GM21515 (cell line): Measurements from ENCODE around the gene RPP25.
"Not testable (repeated sequence)": the region's sequence is repeated elsewhere in the genome, so short reads cannot be mapped to it uniquely, and the experiment has no call there.

Experiments used
- ATAC-seq: cut with Tn5 transposase; IDR thresholded peaks from one replicate; pipeline ENCODE4 v1.9.1; 2021; ENCODE audit not compliant: unreplicated experiment

The RPP25 gene

GRCh38 chr15:74963213-74963612 is 6.6 kb upstream of the RPP25 start:
- ATAC-seq = no peak

- ATAC-seq = no peak
Measured at GRCh38 chr15:74962671-74963070, 6.1 kb upstream of the RPP25 start.

GRCh38 chr15:74962219-74962618 is 5.6 kb upstream of the RPP25 start:
- ATAC-seq = no peak

- ATAC-seq = no peak
Measured at GRCh38 chr15:74961616-74962015, 5.0 kb upstream of the RPP25 start.

- no peak for ATAC-seq
Measured at GRCh38 chr15:74960995-74961588, 4.5 kb upstream of the RPP25 start.

GRCh38 chr15:74960286-74960685 is 3.7 kb upstream of the RPP25 start:
- ATAC-seq = no peak

GRCh38 chr15:74959586-74959939 is 3.0 kb upstream of the RPP25 start:
- no peak for ATAC-seq

GRCh38 chr15:74958908-74959585 is 2.5 kb upstream of the RPP25 start:
- ATAC-seq = no peak

- ATAC-seq = no peak
Measured at GRCh38 chr15:74958320-74958907, 1.8 kb upstream of the RPP25 start.

- ATAC-seq = no peak
Measured at GRCh38 chr15:74957476-74958035, 984 bp upstream of the RPP25 start.

GRCh38 chr15:74955796-74956647 is 550 bp downstream of the RPP25 start:
- peak; percentile 42 for ATAC-seq

- ATAC-seq = no peak
Measured at GRCh38 chr15:74955017-74955416, 1.6 kb downstream of the RPP25 start.

- no peak for ATAC-seq
Measured at GRCh38 chr15:74954515-74954914, 2.1 kb downstream of the RPP25 start.

- no peak for ATAC-seq
Measured at GRCh38 chr15:74951006-74951405, 5.6 kb downstream of the RPP25 start.

- no peak for ATAC-seq
Measured at GRCh38 chr15:74950078-74950908, 6.3 kb downstream of the RPP25 start.

GRCh38 chr15:74937590-74938371 is 18.8 kb downstream of the RPP25 start, which contains the start of gene COX5A:
Gene COX5A (minus strand): TSS chr15:74938073. CDS start chr15:74938014, 59 bp downstream.
- peak; percentile 88 for ATAC-seq

- no peak for ATAC-seq
Measured at GRCh38 chr15:74937272-74937589, 19.3 kb downstream of the RPP25 start.

GRCh38 chr15:74935193-74935592 is 21.4 kb downstream of the RPP25 start:
- not testable (repeated sequence) for ATAC-seq

- ATAC-seq = no peak
Measured at GRCh38 chr15:74933573-74933972, 23.0 kb downstream of the RPP25 start.

- no peak for ATAC-seq
Measured at GRCh38 chr15:74928771-74929198, 27.8 kb downstream of the RPP25 start.
